GM10847 (cell line): ENCODE results near the gene RABGGTA.

Source experiments
- POLR2A ChIP-seq: IDR thresholded peaks from 2 replicates; pipeline ENCODE4 v1.6.1; 2011; ENCODE audit not compliant: insufficient read length; ENCODE audit errors: extremely low read depth

The RABGGTA gene

DNA sequence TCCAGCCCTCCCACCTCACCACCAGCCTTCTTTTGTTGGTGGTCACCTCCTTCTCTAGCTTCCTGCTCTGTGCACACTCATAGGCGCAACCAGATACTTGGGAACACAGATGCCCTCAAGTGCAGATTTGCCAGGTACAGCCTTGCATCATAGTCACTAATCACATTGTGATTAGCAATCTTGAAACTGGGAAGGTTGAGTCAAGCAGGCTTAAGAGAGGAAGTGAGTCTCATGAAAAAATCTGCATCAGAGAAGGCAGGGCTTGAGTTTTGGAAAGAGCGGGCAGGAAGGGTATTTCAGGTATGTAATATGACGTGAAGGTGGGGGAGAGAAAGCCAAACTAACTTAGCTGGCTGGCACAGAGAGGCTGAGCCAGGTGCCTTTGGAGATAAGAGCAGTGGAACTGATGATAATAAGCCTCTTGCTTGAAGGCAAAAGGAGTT is 2.7 kb upstream of the RABGGTA start:
- TF ChIP-seq POLR2A, result no peak

DNA sequence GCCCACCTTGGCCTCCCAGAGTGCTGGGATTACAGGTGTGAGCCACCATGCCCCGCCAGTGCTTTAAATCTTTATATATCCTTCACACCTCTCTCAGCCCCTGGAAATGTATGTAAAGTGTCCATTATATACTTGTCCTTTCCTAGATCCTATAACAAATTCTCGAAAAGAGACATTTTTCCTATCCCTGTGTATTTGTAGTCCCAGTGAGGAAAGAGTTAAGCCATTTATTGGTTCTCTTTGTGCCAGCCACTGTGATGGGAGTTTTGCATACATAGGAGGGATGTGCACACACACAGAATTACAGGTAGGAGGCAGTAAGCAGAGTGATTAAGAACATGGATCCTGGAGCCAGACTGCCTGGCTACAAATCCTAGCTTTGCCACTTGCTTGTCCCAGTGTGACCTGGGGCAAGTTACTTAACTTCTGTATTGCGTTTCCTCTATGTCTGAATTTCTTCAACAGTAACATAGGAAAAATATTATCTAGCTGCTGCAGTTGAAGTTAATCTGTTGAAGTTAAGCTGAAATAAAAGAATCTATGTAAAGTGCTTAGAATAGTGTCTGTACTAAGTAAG is 2.1 kb upstream of the RABGGTA start:
- TF ChIP-seq POLR2A, result no peak

DNA sequence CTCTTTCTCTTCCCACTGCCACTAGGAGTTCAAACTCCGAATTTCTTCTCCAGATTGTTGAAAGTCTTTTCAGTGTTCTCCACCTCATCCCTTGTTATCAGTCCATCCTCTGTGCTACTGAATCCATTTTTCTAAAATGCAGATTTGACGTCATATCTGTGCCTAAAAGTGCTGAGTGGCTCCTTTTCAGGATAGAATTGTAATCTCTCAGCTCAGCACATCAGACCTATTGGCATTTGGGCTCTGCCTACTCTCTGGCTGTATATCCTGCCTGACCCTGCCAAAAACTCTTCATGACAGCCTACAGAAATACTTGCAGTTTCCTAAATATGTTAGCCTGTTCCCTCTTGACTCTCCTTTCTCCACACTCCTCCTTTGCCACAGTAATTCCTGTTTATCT is 1.1 kb upstream of the RABGGTA start:
- TF ChIP-seq POLR2A, result no peak

DNA sequence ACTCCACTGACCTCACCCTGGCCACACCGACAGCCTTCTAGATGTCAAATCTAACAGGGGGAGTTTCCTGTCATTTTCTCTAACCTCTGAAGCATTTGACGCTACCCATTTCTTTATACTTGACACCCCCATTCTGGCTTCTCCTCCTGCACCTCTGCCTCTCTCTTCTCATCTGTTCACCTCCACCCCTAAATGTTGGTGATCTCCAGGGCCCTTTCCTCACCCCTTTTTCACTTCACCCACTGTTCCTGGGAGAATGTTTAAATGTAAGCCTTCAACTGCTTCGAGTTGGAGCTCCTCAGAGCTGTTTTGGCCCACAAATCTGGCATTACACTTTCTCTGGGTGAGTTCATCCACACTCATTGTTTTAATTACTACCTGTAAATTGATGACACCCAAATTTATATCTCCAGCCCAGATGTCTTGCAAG is 452 bp upstream of the RABGGTA start:
- no peak for TF ChIP-seq POLR2A

DNA sequence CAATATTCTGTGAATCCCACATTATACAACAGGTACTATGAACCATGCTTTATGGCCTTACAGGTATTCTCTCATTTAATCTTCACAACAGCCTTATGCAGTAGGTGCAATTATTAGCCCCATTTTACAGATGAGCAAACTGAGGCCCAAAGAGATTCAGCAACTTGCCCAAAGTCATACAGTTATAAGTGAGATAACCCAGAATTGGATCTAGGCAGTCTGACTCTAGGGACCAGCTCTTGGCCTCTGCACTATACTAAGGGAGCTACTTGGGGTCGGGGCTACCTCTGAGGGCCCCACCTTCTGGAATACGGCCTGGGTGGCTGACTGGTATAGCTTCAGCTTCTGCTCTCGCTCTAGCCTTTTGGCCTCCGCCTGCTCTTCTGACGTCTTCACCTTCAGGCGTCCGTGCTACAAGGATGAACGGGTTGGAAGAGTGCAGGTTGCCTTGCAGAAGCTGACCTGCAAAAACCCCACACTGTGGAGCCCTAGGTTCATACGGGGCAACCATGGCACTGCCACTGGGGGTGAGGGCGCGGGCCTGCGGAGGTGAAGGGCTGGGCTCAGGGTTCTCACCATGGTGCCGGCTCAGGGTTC is 762 bp downstream of the RABGGTA start:
- TF ChIP-seq POLR2A, result no peak

DNA sequence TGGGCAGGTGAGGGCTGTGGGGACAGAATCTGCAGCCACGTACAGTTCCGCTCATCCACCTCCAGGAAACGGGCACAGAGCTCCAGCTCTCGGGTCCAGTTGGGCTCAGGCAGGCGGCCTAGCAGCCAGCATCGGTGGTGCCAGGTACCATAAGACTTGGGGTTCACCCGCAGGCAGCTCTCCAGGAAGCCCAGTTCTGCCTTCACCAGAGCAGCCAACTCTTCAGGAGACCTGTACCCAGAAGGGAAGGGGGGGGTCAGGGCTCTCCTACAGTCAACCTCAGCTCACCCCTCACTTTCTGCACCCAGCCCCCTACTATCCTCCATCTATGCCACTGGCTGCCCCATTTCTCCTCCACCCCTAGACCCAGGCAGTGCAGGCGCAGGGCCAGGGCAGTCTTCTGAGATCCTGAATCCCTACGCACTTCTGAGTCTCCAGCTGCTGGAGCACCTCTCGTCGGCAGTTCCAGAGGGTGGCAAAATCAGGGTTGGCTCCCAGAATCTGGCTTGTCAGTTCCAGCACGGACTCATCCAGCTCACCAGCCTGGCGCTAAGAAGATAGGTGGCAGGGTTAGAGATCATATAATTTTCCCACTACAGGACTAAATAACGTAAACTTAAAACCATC is 1.4 kb downstream of the RABGGTA start:
- no peak for TF ChIP-seq POLR2A

DNA sequence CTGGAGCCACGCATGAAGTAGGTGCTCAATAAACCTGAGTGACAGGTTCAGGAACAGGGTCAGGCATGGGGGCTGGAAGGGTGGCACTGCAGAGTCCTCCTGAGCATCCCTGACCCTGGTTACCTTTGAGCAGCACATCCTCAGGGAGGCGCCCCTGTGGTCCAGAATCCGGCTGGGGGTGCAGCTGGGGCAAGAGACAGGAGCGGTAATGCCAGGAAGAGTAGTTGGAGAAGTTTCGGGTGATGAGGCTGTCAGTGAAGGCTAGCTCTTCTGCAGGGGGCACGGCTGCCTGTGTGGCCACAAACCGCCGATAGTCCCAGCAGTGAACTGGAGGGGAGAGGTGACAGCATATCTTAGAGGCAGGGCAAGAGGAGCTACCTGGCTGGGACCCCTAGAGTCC is 2.0 kb downstream of the RABGGTA start:
- TF ChIP-seq POLR2A, result no peak

DNA sequence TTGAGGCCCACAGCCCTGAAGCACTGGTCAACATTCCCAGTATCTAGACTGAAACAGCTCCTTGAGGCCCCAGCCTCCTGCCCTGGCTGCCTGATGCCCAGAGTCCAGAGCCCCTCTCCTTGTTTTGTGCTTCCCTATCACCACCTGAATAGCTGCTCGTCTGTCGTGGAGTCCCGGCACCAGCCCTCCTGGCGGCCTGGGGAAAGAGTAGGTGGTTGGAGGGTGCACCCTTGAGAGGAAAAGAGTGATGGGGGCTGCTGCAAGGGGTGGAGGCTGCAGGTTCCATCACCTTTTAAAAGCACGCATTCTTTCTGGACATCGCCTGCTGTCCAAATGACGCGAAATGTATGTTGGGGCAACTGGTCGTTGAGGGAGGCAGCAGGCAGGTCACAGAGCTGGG is 3.2 kb downstream of the RABGGTA start:
- TF ChIP-seq POLR2A, result no peak

DNA sequence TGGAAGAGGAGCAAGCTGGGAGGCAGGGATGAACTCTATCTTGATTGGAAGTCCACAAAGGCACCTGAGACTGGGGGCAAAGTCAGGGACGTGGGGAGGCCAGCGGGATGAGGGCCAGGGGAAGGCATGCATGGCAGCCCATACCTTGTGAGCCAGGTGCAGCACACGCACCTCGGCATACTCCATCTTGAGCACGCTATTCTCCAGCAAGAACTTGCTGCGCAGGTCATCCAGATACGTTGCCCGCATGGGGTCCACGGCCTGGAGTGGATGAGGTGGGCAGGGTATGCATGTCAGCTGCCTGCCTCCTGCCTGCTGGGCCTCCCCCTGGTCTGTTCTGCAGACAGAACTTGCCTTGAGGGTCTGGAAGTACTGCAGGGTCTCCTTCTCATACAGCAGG is 3.9 kb downstream of the RABGGTA start:
- no peak for TF ChIP-seq POLR2A

DNA sequence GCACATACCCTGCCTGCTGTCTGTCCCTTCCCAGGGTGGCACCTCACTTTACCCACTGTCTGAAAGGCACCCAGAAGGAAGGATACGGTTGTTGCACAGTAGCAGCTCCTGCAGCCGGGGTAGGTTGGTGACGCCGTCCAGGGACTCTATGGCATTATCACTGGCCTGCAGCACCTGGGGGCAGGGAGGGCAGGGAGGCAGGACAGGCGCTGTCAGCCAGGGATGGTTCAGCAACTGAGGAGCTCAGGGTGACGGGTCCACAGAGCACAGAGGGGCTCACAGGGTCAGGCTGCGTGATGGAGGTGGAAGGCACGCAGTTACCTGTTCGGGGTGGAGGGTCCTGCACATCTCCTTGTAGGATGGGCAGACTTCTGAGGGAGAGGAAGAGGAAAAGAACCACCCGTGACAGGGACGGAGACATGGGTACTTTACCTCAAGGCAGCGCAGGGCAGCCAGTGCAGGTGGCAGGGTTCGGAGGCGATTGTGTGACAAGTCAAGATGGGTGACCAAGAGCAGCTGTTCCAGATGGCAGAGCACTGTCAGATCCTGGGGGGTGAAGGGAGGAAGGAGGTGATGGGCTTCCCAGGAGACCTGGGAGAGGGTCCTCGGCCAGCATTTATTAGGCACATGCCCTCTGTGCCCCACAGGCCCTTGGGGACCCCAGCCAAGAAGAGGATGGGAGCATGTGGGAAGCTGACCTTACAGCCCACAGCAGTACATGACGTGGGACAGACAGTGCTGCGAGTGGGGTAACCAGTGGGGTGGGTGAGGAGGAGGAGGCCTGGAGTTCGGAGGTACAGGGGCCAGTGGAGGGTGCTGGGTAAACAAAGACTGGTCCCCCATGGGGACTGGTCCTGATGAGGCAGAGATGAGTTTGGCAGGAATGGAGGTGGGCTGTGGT is 4.8 kb downstream of the RABGGTA start:
- no peak for TF ChIP-seq POLR2A

DNA sequence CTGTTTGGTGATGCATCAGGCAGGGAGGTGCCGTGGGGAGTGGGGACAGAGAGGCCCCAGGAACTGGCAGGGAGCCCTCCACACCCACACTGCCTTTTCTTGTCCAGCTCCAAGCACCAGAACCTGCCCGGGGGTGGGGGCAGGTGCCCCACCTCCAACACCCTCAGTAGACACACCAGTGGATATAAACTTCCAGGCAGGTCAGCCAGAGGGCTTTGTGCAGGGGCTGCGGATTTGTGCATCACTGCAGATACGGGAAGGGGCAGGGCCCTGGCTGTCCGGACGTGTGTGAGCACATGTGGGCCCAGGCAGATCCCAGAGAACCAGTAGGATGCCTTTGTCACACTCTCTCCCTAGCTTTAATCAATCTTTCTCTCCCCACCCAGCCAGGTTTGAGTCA is 7.1 kb downstream of the RABGGTA start:
- no peak for TF ChIP-seq POLR2A

DNA sequence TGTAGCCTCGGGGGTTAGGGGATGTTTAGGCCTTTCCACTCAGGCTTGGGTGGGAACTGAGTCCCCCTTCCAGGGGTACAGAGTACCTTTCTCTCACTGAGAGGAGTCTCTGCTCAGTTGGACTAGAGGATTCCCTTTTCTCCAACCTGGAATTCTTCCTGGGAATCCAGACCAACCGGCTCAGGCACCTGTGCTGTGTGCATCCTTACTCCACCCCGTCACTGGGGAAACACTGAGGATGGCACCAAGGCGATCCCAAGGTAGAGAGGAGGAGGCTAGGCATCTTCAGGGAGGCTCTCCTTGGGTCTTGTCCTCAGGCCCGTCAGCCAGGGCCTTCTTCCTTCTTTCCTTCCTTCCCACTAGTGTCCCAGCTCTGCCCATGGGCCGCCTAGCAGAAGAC is 7.5 kb downstream of the RABGGTA start:
- no peak for TF ChIP-seq POLR2A

DNA sequence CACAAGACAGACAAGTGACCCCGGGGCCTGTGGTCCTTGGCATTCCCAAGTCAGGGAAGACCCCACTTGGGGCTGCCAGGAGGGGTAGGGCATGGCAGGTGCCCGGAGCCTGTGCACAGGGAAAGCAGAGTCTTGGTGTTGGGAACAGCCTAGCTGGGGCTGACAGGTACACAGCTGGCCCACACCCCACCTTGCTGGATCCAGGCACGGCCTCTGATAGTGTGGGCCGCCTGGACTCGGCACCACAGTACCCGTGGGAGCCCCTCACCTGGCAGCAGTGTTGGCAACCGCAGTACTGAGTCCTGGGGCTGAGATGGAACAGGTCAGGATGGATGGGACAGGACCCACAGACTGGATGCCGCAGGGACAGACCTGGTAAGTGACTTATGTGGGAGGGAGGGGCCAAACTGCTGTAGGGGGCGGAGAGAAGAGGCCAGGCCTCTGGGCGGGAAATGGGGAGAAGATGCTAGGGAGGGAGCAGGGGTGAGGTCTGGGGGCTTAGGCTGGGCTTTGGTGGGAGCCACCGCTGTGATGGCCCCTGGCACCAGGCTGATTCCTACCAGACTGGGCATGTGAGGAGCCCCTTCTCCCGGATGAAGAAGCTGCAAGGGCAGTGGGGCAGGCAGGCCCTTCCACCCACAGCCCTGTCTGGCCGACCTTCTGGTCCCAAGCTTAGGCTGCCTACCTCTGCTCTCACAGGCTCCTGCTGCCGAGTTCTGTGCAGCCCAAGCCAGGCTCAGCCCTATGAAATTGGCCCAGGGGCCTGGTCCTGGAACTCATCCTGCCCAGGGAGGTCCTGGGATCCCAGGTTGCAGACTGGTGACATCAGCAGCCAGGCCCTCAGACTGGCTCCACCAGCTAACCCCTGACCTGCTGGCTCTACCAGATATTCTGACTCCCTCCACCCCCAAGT is 8.3 kb downstream of the RABGGTA start, which contains the start of gene TGM1:
Gene TGM1 (minus strand): TSS at position 357 of the 913 bp plus-strand sequence. CDS start 825 bp downstream, outside the sequence.
- no peak for TF ChIP-seq POLR2A

DNA sequence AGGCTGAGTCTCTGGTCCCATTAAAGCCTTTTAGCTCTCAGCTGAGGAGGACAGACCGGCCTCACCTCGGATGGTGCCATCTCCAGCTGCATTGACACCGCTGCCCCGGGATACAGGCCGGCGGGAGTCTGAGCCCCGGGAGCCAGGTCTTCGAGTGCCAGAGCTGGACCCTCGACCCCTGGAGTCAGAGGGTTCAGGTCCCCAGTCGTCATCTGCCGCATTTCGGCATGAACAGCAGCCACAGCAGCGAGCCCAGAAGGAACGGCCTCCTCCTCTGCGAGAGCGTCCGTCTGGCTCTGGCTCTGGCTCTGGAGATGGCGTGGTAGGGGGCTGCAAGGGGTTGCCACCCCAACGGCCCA is 9.4 kb downstream of the RABGGTA start:
- TF ChIP-seq POLR2A, result no peak
